Neutrophil (primary cell): ENCODE results near the gene PSENEN.

Experiments
- H3K27ac ChIP-seq: fragments of 200-600 bp; sonication (generic); 2 replicates; pipeline ENCODE4 v1.5.1; 2016; ENCODE audit warnings: mild to moderate bottlenecking, moderate library complexity
- H3K27me3 ChIP-seq: fragments of 200-600 bp; sonication (generic); 2 replicates; pipeline ENCODE4 v1.6.0; 2016; ENCODE audit warnings: mild to moderate bottlenecking
- H3K36me3 ChIP-seq: fragments of 200-600 bp; sonication (generic); 2 replicates; pipeline ENCODE4 v1.5.1; 2017
- H3K4me1 ChIP-seq, 2 experiments: fragments of 200-600 bp in 1 of 2; sonication (generic) in 1 of 2; 1 replicate in 1 of 2; 2 replicates in 1 of 2; pipeline versions ENCODE4 v1.5.1 to v1.6.1; 2013 to 2016; ENCODE audit warnings: low read depth in 1 of 2, low read length in 1 of 2, mild to moderate bottlenecking in 1 of 2, moderate library complexity in 1 of 2; ENCODE audit not compliant: control insufficient read depth in 1 of 2, insufficient read depth in 1 of 2
- H3K4me3 ChIP-seq, 2 experiments: fragments of 200-600 bp in 1 of 2; sonication (generic) in 1 of 2; 1 replicate in 1 of 2; 2 replicates in 1 of 2; pipeline ENCODE4 v1.5.1; 2013 to 2016; ENCODE audit warnings: low read depth in 1 of 2, low read length in 1 of 2, mild to moderate bottlenecking in 1 of 2, moderate library complexity in 1 of 2
- H3K9me3 ChIP-seq: fragments of 200-600 bp; sonication (generic); 2 replicates; pipeline ENCODE4 v1.5.1; 2016
- CTCF ChIP-seq: fragments of 200-600 bp; sonication (generic); IDR thresholded peaks from 2 replicates; pipeline ENCODE4 v1.5.1; 2016; ENCODE audit warnings: antibody characterized with exemption

The PSENEN gene

GRCh38 chr19:35781650-35782049 is 36.2 kb downstream of the PSENEN start:
- H3K9me3 ChIP-seq = no peaks in the 10 kb centered on the region
- peaks cover 91% of the 10 kb centered on the region for H3K36me3 ChIP-seq
- H3K4me1 ChIP-seq = peaks cover 0 to 1% of the 10 kb centered on the region in 2 experiments
- no peak overlapping the region for H3K4me3 ChIP-seq
- no peak for TF ChIP-seq CTCF
- H3K27ac ChIP-seq = no peak overlapping the region
- no peaks in the 10 kb centered on the region for H3K27me3 ChIP-seq

- H3K27me3 ChIP-seq = no peaks in the 10 kb centered on the region
- TF ChIP-seq CTCF = no peak
- no peak overlapping the region for H3K4me3 ChIP-seq
- H3K27ac ChIP-seq = no peak overlapping the region
- no peaks in the 10 kb centered on the region for H3K4me1 ChIP-seq
- peaks cover 97% of the 10 kb centered on the region for H3K36me3 ChIP-seq
- no peaks in the 10 kb centered on the region for H3K9me3 ChIP-seq
These were observed 37.1 kb downstream of the PSENEN start for GRCh38 chr19:35782589-35782988.

DNA sequence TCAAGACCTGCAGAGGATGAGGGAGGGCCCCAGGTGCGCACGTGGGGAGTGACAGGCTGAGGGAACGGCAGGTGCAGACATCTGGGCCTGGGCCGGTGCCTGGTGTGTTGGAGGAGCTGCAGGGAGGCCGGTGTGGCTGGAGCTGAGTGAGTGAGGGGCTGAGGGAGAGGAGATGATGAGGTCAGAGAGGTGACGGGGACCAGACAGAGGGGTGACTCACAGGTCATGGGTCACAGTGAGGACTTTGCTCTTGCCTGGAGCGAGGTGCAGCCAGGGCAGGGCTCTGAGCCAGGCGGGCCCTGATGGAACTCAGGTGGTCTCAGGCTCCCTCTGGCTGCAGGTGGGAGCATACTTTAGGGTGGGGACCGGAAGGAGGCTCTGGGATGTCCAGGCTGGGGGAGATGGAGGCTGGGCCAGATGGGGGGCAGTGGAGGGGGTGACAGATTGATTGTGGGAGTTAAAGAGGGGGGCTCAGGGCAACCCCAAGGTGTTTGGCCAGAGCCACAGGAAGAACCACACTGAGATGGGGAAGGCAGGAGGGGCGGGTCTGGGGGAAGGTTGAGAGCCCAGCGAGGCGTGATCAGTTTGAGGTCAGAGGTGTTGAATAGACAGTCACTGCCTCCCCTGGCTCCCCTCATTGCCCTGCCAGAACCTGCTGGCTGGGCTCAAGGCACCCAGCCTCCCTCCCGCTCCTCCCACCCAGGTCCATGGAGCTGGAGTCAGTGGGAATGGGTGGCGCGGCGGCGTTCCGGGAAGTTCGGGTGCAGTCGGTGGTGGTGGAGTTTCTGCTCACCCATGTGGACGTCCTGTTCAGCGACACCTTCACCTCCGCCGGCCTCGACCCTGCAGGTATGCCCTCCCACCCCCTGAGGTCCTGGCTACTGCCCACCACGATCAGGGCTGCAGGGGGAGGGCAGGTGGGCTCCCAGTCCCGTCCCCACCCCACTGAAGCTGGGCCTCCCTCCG is 38.3 kb downstream of the PSENEN start:
- Histone ChIP-seq H3K9me3 (no peaks in the 10 kb centered on the region), H3K4me1 (no peaks in the 10 kb centered on the region), H3K36me3 (peaks cover 94% of the 10 kb centered on the region), H3K27ac (no peak overlapping the region), H3K4me3 (no peak overlapping the region), H3K27me3 (no peaks in the 10 kb centered on the region)
- TF ChIP-seq CTCF = no peak

DNA sequence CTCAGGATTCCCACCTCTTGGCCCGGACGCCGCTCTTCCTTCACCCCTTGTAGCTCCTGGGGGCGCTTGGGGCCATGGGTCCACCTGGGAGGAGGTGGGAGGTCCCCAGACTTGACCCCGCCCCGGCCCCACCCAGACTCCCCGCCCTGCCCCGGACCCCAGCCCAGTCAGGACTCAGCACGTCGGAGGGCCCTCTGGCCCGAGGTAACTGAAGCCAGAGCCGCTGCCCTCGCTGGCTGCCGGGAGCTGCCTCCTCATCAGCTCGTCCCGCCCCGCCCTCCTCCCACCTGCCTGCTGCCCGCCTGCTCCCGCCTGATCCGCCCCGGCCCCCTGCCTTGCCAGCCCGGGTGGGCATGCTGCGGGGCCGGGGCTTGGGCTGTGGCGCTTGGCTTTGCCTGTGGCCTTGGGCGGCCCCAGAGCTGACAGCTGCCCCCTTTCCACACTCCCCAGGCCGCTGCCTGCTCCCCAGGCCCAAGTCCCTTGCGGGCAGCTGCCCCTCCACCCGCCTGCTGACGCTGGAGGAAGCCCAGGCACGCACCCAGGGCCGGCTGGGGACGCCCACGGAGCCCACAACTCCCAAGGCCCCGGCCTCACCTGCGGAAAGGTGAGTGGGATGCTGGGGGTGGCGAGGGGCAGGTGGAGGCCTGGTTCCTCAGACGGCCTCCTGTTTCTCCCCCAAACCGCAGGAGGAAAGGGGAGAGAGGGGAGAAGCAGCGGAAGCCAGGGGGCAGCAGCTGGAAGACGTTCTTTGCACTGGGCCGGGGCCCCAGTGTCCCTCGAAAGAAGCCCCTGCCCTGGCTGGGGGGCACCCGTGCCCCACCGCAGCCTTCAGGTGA is 39.3 kb downstream of the PSENEN start:
- no peaks in the 10 kb centered on the region for H3K9me3 ChIP-seq
- no peak overlapping the region for H3K27ac ChIP-seq
- peaks cover 89% of the 10 kb centered on the region for H3K36me3 ChIP-seq
- no peak overlapping the region for H3K4me3 ChIP-seq
- H3K4me1 ChIP-seq = no peaks in the 10 kb centered on the region
- TF ChIP-seq CTCF = no peak
- H3K27me3 ChIP-seq = no peaks in the 10 kb centered on the region

GRCh38 chr19:35785339-35785627 is 39.8 kb downstream of the PSENEN start:
- Histone ChIP-seq H3K4me3 (no peak overlapping the region), H3K27ac (no peak overlapping the region), H3K4me1 (no peaks in the 10 kb centered on the region), H3K27me3 (no peaks in the 10 kb centered on the region), H3K9me3 (no peaks in the 10 kb centered on the region), H3K36me3 (peaks cover 83% of the 10 kb centered on the region)
- TF ChIP-seq CTCF = no peak
